ENCODE results near the gene NUDT1.
"Not testable (repeated sequence)": the region's sequence is repeated elsewhere in the genome, so short reads cannot be mapped to it uniquely, and the experiment has no call there.

The NUDT1 gene

DNA sequence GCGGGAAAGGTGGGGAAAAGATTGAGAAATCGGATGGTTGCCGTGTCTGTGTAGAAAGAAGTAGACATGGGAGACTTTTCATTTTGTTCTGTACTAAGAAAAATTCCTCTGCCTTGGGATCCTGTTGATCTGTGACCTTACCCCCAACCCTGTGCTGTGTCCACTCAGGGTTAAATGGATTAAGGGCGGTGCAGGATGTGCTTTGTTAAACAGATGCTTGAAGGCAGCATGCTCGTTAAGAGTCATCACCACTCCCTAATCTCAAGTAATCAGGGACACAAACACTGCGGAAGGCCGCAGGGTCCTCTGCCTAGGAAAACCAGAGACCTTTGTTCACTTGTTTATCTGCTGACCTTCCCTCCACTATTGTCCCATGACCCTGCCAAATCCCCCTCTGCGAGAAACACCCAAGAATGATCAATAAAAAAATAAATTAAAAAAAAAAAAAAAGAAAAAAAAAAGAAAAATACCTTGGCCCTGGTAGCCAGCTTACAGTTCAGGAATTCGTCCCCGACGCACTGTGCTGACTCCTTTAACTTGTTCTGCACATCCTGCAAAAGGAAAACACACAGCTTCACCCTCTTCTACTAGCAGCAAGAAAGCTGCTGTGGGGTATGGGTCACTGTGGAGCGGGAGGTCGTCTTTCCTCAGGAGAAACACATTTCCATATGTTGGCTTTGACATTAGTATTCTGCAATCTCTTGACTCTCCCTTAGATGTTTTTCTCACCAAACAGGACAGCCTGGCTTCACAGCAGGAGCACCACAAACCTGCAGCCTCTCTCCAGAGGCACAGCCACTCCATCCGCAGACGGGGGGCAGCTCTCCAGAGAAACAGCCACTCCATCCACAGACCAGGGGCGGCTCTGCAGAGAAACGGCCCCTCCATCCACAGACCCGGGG, 27.3 kb downstream of the NUDT1 start:
- not testable (repeated sequence) for DNase-seq (ENCODE audit: low read depth)

DNA sequence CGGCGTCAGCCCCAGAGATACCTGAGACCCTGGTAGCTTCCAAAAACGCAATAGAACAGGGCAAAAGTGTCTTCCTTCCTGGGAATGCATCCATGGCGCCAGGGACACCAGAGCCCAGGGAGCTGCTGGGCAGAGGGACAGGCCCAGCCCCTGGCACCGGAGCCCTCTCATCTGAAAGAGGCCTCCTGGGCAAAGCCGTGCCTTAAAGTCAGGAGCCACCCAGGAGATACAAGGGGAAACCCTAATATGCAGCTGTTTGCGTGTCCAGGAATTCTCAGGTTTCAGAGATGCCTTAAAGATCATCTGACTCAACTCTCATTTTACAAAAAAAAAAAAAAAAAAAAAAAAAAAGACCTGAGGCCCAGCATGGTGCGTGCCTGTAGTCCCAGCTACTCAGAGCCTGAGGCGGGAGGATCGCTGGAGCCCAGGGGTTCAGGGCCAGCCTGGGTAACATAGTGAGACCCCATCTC, 28.0 kb downstream of the NUDT1 start:
- DNase-seq (ENCODE audit: low read depth), result no peak

DNA sequence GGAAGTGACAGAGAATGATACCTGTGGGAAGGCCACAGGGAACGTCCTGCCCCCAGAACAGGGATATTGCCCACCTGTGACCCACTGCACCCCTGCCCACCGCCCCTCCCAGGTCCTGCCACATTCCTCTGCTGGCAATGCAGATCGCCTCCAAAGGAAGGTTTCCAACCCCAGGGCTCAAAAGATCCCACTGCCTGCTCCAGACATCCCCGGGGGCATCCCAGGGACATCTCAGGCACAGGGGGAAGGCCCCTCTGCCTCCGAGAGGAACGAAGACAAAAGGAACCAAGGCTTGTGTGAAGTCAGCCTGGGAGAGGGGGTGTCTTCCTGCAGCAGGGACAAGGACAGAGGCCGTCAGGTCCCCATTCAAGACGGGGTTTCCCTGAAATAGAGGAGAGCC, 28.5 kb downstream of the NUDT1 start:
- DNase-seq (ENCODE audit: low read depth), result no peak

GRCh38 chr7:2271273-2272026, 29.4 kb downstream of the NUDT1 start:
- DNase-seq (ENCODE audit: low read depth), result no peak

- DNase-seq (ENCODE audit: low read depth), result no peak
Measured at GRCh38 chr7:2272031-2272430, 30.0 kb downstream of the NUDT1 start.

GRCh38 chr7:2273866-2274265, 31.8 kb downstream of the NUDT1 start:
- DNase-seq (ENCODE audit: low read depth), result no peak

DNA sequence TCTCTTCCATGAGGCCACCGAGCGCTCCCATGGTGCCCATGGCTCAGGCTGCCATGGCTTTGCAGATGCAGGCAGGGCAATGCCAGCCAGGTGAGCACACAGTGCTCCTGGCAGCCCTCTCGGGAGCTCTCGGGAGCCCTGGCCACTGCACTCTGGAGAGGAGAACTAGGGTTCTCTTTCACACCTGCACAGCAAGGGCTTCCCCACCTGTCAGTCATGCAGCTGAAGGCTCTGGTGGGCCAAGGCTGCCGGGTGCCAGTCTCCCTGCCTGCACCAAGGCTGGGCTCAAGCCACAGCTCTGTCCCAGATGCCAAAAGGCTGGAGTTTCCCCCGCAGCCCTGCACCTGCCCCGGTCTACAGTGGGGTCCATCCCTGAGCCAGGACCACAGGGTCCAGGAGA, 32.6 kb downstream of the NUDT1 start:
- no peak for DNase-seq (ENCODE audit: low read depth)

- DNase-seq (ENCODE audit: low read depth), result no peak
Measured at GRCh38 chr7:2275101-2275500, 33.1 kb downstream of the NUDT1 start.

GRCh38 chr7:2276107-2276506, 34.1 kb downstream of the NUDT1 start:
- no peak for DNase-seq (ENCODE audit: low read depth)

- no peak for DNase-seq (ENCODE audit: low read depth)
Measured at GRCh38 chr7:2278026-2278425, 36.0 kb downstream of the NUDT1 start.

GRCh38 chr7:2279896-2280295, 37.9 kb downstream of the NUDT1 start:
- no peak for DNase-seq (ENCODE audit: low read depth)

- no peak for DNase-seq (ENCODE audit: low read depth)
Measured at GRCh38 chr7:2280424-2280823, 38.4 kb downstream of the NUDT1 start.

- no peak for DNase-seq (ENCODE audit: low read depth)
Measured at GRCh38 chr7:2281541-2281940, 39.5 kb downstream of the NUDT1 start.

DNA sequence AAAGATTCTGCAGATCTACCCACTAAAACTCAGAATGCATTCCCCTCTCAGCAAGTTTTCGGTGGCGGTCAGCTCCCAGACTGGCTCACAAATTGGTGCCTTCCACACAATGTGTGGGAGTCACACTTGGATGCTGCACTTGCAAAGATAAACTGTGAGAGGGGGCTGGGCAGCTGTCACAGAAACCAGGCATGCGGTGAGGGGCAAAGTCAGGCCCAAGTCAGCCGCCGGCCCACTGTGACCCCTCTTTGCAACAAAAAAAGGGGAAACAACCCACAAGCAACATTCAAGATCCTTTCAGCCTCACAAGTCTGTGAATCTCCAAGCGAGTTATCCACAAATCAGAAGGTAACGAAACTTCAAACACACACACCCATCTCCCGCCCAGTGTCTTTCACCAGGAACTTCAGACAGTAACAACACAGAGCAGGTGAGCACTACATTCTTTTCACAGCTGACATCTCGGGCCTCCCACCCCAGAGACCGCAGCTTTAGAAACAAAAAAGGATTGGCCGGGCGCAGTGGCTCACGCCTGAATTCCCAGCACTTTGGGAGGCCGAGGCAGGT, 40.2 kb downstream of the NUDT1 start:
- DNase-seq (ENCODE audit: low read depth), result no peak

- DNase-seq (ENCODE audit: low read depth), result no peak
Measured at GRCh38 chr7:2283074-2283473, 41.0 kb downstream of the NUDT1 start.

- DNase-seq (ENCODE audit: low read depth), result no peak
Measured at GRCh38 chr7:2287745-2288144, 45.7 kb downstream of the NUDT1 start.

GRCh38 chr7:2288503-2288902, 46.5 kb downstream of the NUDT1 start:
- DNase-seq (ENCODE audit: low read depth), result no peak

- no peak for DNase-seq (ENCODE audit: low read depth)
Measured at GRCh38 chr7:2289111-2289586, 47.1 kb downstream of the NUDT1 start.

GRCh38 chr7:2289621-2290020, 47.6 kb downstream of the NUDT1 start:
- DNase-seq (ENCODE audit: low read depth), result no peak

GRCh38 chr7:2290877-2291276, 48.9 kb downstream of the NUDT1 start:
- DNase-seq (ENCODE audit: low read depth), result no peak

DNA sequence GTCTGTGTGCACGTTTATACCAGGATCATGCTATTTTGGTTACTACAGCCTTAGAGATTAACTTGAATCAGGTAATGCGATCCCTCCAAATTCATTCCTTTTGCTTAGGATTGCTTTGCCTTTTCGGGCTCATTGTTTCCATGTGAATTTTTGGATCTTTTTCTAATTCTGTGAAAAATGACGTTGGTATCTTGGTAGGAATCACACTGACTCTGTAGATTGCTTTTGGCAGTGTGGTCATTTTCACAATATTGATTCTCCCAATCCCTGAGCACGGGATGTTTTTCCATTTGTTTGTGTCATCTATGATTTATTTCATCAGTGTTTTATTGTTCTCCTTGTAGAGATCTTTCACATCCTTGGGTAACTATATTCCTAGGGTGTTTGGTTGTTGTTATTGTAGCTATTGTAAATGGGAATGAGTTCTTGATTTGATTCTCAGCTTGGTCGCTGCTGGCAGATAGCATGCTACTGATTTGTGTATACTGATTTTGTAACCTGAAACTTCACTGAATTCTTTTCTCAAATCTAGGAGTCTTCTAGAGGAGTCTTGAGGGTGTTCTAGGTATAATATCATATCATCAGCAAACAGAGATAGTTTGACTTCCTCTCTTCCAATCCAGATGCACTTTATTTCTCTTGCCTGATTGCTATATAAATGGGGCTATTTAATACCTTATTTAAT, 54.1 kb downstream of the NUDT1 start:
- no peak for DNase-seq (ENCODE audit: low read depth)

GRCh38 chr7:2296832-2297231, 54.8 kb downstream of the NUDT1 start:
- DNase-seq (ENCODE audit: low read depth), result no peak
